CD4-positive, alpha-beta T cell (primary cell): ENCODE results near the gene FSTL4. TPM values are rescaled to one million over a fixed set of nuclear protein-coding genes. Genes with fewer than 3 reads are reported as not detected.

Source experiments
- ATAC-seq: fragments of 200-7000 bp; cut with Tn5 transposase; one replicate; pipeline ENCODE4 v1.10.0; 2022; ENCODE audit warnings: mild to moderate bottlenecking; ENCODE audit not compliant: poor library complexity
- CTCF ChIA-PET: fragments of 350-600 bp; sonication (Branson Sonifier 250); formaldehyde crosslinking; loops from one replicate; lab custom pipeline; 2021; ENCODE audit warnings: antibody characterized with exemption, inconsistent platforms; lab: Charles Lee
- POLR2A ChIA-PET: fragments of 350-600 bp; sonication (Branson Sonifier 250); formaldehyde crosslinking; loops from one replicate; lab custom pipeline; 2021; ENCODE audit warnings: antibody characterized with exemption, inconsistent platforms; lab: Charles Lee
- DNase-seq, 14 experiments: peaks; one replicate each; pipeline ENCODE4 v3.0.0-alpha.2; 2013 to 2020; ENCODE audit warnings: mixed read lengths in 2 of 14
- H3K27ac ChIP-seq, 2 donors: one replicate each; pipeline versions ENCODE4 v1.5.1 to v1.7.0; 2013; ENCODE audit warnings: low read length in 2 of 2, low read depth in 1 of 2, mild to moderate bottlenecking in 1 of 2
- H3K27me3 ChIP-seq, 2 experiments: 1 replicate in 1 of 2; 2 replicates in 1 of 2; pipeline versions ENCODE4 v1.6.1 to v1.7.0; 2013; ENCODE audit warnings: low read length in 2 of 2, control low read depth in 1 of 2, mild to moderate bottlenecking in 1 of 2, moderate library complexity in 1 of 2; ENCODE audit not compliant: insufficient read depth in 2 of 2, control insufficient read depth in 1 of 2
- H3K36me3 ChIP-seq: one replicate; pipeline ENCODE4 v1.6.1; 2013; ENCODE audit warnings: low read length, control low read depth; ENCODE audit not compliant: insufficient read depth
- H3K4me1 ChIP-seq: one replicate; pipeline ENCODE4 v1.6.1; 2013; ENCODE audit warnings: low read length, control low read depth; ENCODE audit not compliant: insufficient read depth
- H3K4me3 ChIP-seq: one replicate; pipeline ENCODE4 v1.5.1; 2013; ENCODE audit warnings: mild to moderate bottlenecking, low read length, moderate library complexity
- H3K9me3 ChIP-seq, 2 experiments: 1 replicate in 1 of 2; 2 replicates in 1 of 2; pipeline versions ENCODE4 v1.6.1 to v1.7.0; 2013; ENCODE audit warnings: low read length in 2 of 2, mild to moderate bottlenecking in 2 of 2, control low read depth in 1 of 2, moderate library complexity in 1 of 2; ENCODE audit not compliant: control insufficient read depth in 1 of 2, insufficient read depth in 1 of 2
- H3K27ac Mint-ChIP-seq: one replicate; pipeline ENCODE4 v1.8.0; 2020; ENCODE audit warnings: mixed read lengths
- H3K27me3 Mint-ChIP-seq: one replicate; pipeline ENCODE4 v1.8.0; 2021; ENCODE audit warnings: mixed read lengths
- H3K36me3 Mint-ChIP-seq: one replicate; pipeline ENCODE4 v1.8.0; 2021; ENCODE audit warnings: low read depth, mixed read lengths
- H3K4me1 Mint-ChIP-seq: one replicate; pipeline ENCODE4 v1.8.0; 2021; ENCODE audit warnings: low read depth, mixed read lengths
- H3K4me3 Mint-ChIP-seq: one replicate; pipeline ENCODE4 v1.8.0; 2020; ENCODE audit warnings: mild to moderate bottlenecking, mixed read lengths
- H3K9me3 Mint-ChIP-seq: one replicate; pipeline ENCODE4 v1.8.0; 2020; ENCODE audit warnings: mixed read lengths
- CTCF ChIP-seq: fragments of 200-600 bp; IDR thresholded peaks from one replicate; pipeline ENCODE4 v1.8.0; 2022; ENCODE audit warnings: antibody characterized with exemption, mild to moderate bottlenecking
- intact Hi-C, 2 experiments: fragments of 100-400 bp; cut with DNase I in 1 of 2; cut with micrococcal nuclease in 1 of 2; formaldehyde crosslinking; loops; one replicate each; pipeline versions ENCODE4 v1.15.1 to v1.9.0; 2023 to 2025; cut with DNase I, micrococcal nuclease
- total RNA-seq, 174 experiments: library from RNA in 2 of 174; stranded (reverse) in 2 of 174; gene quantifications; one replicate each; pipeline ENCODE4 v1.2.3 and lab custom pipeline; 2021 to 2026

Gene FSTL4
- total RNA-seq, 2 experiments from 2014 or later = not detected

DNA sequence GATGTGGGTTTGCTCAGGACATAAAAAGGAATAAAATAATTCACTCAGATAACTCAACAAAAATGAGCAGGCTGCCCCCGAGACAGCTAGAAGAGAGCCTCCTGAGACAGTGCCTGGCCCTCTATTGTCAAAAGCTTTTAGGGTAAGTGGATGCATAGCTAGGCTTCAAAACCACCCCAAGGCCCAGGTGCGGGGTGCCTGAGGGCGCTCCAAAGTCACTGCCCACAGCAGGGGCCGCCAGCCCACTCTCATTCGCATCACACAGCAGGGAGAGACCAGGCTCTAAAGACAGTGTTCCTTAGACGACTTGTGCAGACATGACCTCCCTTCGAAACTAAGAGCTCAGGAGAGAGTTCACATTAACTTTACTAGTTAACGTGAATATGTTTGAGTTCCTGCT is 271.5 kb downstream of the FSTL4 start:
- intact Hi-C loops = no loop called here
- H3K27ac Mint-ChIP-seq = no peak overlapping the region
- Histone ChIP-seq H3K4me3 (no peak overlapping the region), H3K36me3 (no peaks in the 10 kb centered on the region), H3K9me3 (no peaks in the 10 kb centered on the region), H3K27me3 (no peaks in the 10 kb centered on the region), H3K27ac (no peak overlapping the region), H3K4me1 (no peaks in the 10 kb centered on the region)
- no peak overlapping the region for H3K4me3 Mint-ChIP-seq
- H3K36me3 Mint-ChIP-seq = no peaks in the 10 kb centered on the region
- TF ChIP-seq CTCF = no peak
- no peaks in the 10 kb centered on the region for H3K9me3 Mint-ChIP-seq
- ATAC-seq (no peak), DNase-seq (no peak)
- no peaks in the 10 kb centered on the region for H3K4me1 Mint-ChIP-seq
- ChIA-PET POLR2A (no interaction called here), CTCF (no interaction called here)
- no peaks in the 10 kb centered on the region for H3K27me3 Mint-ChIP-seq

GRCh38 chr5:133340002-133340755 is 272.2 kb downstream of the FSTL4 start:
- no peak overlapping the region for H3K27ac Mint-ChIP-seq
- H3K27ac ChIP-seq = no peak overlapping the region
- no peak for ATAC-seq
- H3K9me3 ChIP-seq = no peaks in the 10 kb centered on the region
- H3K27me3 Mint-ChIP-seq = no peaks in the 10 kb centered on the region
- no peaks in the 10 kb centered on the region for H3K4me1 ChIP-seq
- H3K36me3 ChIP-seq = no peaks in the 10 kb centered on the region
- no peak for TF ChIP-seq CTCF
- no peaks in the 10 kb centered on the region for H3K27me3 ChIP-seq
- no peak overlapping the region for H3K4me3 ChIP-seq
- no peak for DNase-seq
- intact Hi-C loops = no loop called here
- ChIA-PET CTCF (no interaction called here), POLR2A (no interaction called here)
- no peak overlapping the region for H3K4me3 Mint-ChIP-seq
- no peaks in the 10 kb centered on the region for H3K36me3 Mint-ChIP-seq
- no peaks in the 10 kb centered on the region for H3K9me3 Mint-ChIP-seq
- H3K4me1 Mint-ChIP-seq = no peaks in the 10 kb centered on the region

- no peak for TF ChIP-seq CTCF
- intact Hi-C loops = no loop called here
- no peaks in the 10 kb centered on the region for H3K9me3 Mint-ChIP-seq
- CTCF ChIA-PET = no interaction called here
- POLR2A ChIA-PET = no interaction called here
- Histone ChIP-seq H3K9me3 (no peaks in the 10 kb centered on the region), H3K27me3 (no peaks in the 10 kb centered on the region), H3K36me3 (no peaks in the 10 kb centered on the region), H3K4me1 (no peaks in the 10 kb centered on the region), H3K4me3 (no peak overlapping the region), H3K27ac (no peak overlapping the region)
- no peaks in the 10 kb centered on the region for H3K36me3 Mint-ChIP-seq
- no peak overlapping the region for H3K4me3 Mint-ChIP-seq
- no peak for DNase-seq
- no peaks in the 10 kb centered on the region for H3K27me3 Mint-ChIP-seq
- no peaks in the 10 kb centered on the region for H3K4me1 Mint-ChIP-seq
- no peak overlapping the region for H3K27ac Mint-ChIP-seq
- no peak for ATAC-seq
Measured at GRCh38 chr5:133338504-133339355, 273.6 kb downstream of the FSTL4 start.
